NCI-H2171 treated with DMSO at 0.1 percent for 48 hours (cell line): ENCODE data around the gene TBCE.
"Not testable (repeated sequence)": the region's sequence is repeated elsewhere in the genome, so short reads cannot be mapped to it uniquely, and the experiment has no call there.

Experiments used
- DNase-seq: peaks from one replicate; lab custom pipeline; 2025; lab: John Stamatoyannopoulos, UW

TBCE gene

DNA sequence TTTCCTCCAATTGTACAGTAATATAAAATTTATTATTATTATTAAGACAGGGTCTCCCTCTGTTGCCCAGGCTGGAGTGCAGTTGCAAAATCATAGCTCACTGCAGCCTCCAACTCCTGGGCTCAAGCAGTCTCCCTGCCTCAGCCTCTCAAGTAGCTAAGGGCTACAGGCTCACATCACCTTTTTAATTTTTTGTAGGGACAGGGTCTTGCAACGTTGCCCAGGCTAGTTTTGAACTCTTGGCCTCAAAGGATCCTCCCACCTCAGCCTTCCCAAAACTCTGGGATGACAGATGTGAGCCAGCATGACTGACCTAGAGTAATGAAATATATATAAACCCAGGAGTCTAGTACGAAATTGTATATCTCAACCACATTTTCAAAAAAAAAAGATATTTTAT is 87.9 kb downstream of the TBCE start:
- DNase-seq: no peak

DNA sequence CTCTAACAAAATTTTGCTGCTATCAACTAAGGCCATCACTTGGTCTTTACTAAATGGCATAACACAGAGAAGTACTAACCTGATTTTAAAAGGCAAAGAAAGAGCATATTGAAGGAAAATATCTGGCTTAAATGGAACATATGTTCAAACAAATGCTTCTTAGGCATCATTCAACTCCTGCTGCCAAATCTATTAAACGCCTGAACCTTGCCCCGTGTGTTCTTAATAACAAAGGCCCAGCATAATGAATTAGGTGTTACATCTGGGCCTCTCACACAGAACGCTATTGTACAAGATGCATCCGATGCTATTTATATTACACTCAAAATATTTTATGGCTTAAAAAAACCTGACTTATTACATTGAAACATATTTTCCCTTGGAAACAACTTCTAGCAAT is 88.6 kb downstream of the TBCE start:
- DNase-seq: peak; percentile 83

- not testable (repeated sequence) for DNase-seq
Measured at GRCh38 chr1:235457856-235458255, 90.6 kb downstream of the TBCE start.

- DNase-seq: no peak
Measured at GRCh38 chr1:235460770-235461169, 93.5 kb downstream of the TBCE start.

- DNase-seq: no peak
Measured at GRCh38 chr1:235461954-235462353, 94.7 kb downstream of the TBCE start.

DNA sequence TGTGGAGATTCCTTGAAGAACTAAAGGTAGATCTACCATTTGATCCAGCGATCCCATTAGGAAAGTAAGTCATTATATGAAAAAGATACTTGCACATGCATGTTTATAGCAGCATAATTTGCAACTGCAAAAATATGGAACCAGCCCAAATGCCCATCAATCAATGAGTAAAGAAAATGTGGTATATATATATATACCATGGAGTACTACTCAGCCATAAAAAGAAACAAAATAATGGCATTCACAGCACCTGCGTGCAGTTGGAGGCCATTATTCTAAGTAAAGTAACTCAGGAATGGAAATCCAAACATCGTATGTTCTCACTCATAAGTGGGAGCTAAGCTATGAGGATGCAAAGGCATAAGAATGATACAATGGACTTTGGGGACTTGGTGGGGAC is 95.6 kb downstream of the TBCE start:
- DNase-seq: not testable (repeated sequence)

- no peak for DNase-seq
Measured at GRCh38 chr1:235465066-235465465, 97.8 kb downstream of the TBCE start.

DNA sequence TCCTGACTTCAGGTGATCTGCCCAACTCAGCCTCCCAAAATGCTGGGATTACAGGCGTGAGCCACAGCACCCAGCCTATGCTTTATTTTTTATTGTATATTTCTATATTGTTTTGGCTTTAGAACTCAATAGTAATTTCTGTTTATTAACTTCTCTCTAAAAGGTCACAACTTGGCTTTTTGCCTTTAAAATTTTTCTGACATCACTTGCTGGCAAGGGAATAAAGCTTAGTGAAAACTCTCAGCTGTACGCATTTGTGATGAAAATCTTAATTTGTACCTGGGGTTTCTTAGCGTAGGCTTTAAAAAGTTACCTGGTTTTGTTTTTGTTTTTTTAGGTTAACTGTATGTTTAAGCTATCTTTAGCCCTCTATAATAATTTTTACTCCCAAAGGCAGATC is 100.8 kb downstream of the TBCE start:
- no peak for DNase-seq

- DNase-seq: no peak
Measured at GRCh38 chr1:235468970-235469369, 101.7 kb downstream of the TBCE start.

GRCh38 chr1:235469897-235470296 is 102.7 kb downstream of the TBCE start:
- not testable (repeated sequence) for DNase-seq

GRCh38 chr1:235470741-235471439 is 103.7 kb downstream of the TBCE start:
- DNase-seq: peak; percentile 4

- DNase-seq: no peak
Measured at GRCh38 chr1:235473806-235474205, 106.6 kb downstream of the TBCE start.

- DNase-seq: no peak
Measured at GRCh38 chr1:235483090-235483489, 115.9 kb downstream of the TBCE start.

DNA sequence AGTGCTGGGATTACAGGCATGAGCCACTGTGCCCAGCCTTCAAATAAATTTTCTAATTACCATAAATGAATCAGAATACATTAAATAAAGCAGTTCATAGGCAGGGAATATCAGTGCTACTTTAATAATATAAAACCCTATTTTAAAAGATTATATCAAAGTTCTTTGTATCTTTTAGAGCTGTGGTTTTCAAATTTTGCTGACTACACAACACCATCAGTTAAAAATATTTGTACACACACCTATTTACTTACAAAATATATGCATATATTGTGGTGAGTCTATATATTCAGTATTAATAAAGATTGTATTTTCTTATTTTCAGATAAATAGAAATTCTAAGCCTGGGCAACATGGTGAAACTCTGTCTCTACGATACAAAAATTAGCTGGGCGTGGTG is 118.3 kb downstream of the TBCE start:
- no peak for DNase-seq

GRCh38 chr1:235486321-235486720 is 119.1 kb downstream of the TBCE start:
- DNase-seq: no peak

DNA sequence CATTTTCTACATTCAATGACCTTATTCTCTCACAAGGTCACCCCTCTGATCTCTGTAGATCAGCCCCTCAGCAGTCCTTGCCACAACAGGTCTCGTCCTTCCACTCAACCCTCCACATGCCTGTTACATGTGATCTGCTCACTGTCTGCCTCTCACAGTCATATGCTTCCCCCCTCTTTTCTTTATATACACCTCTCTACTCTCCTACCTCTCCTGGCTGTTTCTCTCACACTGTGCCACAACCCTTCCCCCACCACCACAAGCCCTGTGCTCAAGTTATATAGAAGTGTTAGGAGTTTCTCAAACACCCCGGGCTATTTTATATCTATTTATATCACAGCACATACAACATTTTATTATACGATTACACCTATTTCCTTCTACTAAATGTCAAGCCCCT is 124.4 kb downstream of the TBCE start:
- DNase-seq: no peak

GRCh38 chr1:235494531-235494930 is 127.3 kb downstream of the TBCE start:
- DNase-seq: no peak

- no peak for DNase-seq
Measured at GRCh38 chr1:235495030-235495429, 127.8 kb downstream of the TBCE start.

DNA sequence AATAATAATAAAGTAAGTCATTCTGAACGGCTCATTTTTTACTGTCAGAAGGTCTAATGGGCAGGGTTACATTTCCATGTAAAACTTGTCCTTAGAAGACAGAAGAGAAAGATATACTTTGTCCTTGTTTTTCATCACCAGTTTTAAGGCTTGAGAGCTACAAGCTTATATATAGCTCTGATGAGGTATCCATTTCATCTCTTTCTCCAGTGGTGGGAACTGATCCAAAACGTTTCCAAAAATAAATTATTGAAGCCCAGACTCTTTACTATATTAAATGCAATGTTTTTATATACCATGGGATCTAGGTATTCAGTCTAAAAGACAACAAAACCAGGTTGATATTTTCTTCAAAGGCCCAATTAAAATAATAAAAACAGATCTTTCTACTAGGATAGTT is 128.3 kb downstream of the TBCE start:
- DNase-seq: no peak

GRCh38 chr1:235500971-235501540 is 133.8 kb downstream of the TBCE start:
- DNase-seq: no peak
